Retinal pigment epithelial cell (primary cell): ENCODE results near the gene ERBB4.

Experiments used
- DNase-seq: peaks from one replicate; pipeline ENCODE4 v3.0.0-alpha.2; 2010; ENCODE audit warnings: low read depth
- H3K4me3 ChIP-seq: 2 replicates; pipeline ENCODE4 v1.5.1; 2011; ENCODE audit warnings: mild to moderate bottlenecking, low read length, control low read depth, moderate library complexity
- CTCF ChIP-seq: conservative IDR thresholded peaks from 2 replicates; pipeline ENCODE4 v1.5.1; 2011; ENCODE audit warnings: low read depth, low read length, control low read depth, inconsistent platforms

Gene ERBB4

GRCh38 chr2:211457325-211457724 lies 1081.3 kb downstream of the ERBB4 start:
- TF ChIP-seq CTCF = no peak
- H3K4me3 ChIP-seq = no peak overlapping the region
- no peak for DNase-seq

DNA sequence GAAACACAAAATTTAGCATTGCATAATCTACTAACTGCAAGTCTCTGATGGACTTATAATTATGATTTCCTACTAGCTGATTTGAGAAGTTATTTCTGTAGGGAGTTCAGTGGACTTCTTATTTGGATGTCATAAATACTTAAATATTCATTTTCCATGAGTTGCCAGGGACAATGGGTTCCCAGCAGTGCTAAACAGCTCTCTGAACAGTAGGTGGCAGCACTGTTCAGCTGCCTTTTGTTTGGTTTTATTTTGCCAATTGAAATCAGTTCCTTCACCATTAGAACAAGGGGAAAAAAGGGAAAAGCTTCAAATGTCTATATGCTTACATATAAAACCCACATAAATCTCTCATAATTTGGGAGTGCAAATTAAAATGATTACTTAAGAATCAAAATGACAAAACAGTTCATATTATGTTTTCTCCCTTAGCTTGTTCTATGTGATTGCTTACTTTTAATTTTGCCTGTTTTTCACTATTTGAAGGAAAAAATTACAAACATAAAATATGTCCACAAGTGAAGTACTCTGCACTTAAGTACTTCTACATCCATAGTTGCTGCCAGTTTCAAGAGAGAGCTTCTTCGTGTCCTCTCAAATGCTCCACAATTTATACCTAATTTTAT lies 1083.3 kb downstream of the ERBB4 start:
- peak; percentile 8 for DNase-seq
- TF ChIP-seq CTCF = peak; percentile 99
- H3K4me3 ChIP-seq = no peak overlapping the region

DNA sequence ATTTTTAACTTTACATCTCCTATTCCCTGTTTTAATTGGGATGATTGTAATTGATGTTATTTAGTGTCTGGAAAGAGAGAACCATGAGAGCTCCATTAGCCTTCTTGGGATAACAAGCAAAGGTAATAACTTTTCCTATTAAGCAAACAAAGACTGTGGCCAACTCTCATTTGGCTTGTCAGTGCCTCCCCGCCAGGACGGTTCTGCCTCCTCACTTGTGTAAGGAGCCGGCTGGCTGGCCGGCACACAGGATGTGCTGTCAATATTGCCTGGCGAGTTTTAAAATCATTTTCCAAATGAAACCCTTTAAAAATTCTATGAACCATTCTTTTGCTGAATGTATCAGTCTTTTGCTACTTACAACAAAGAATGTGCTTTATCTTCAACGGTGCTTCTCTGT lies 1083.9 kb downstream of the ERBB4 start:
- DNase-seq = no peak
- TF ChIP-seq CTCF = no peak
- H3K4me3 ChIP-seq = no peak overlapping the region

- TF ChIP-seq CTCF = no peak
- no peak overlapping the region for H3K4me3 ChIP-seq
- no peak for DNase-seq
Measured at GRCh38 chr2:211453311-211453887, 1085.2 kb downstream of the ERBB4 start.

GRCh38 chr2:211451642-211452041 lies 1087.0 kb downstream of the ERBB4 start:
- no peak for DNase-seq
- no peak overlapping the region for H3K4me3 ChIP-seq
- no peak for TF ChIP-seq CTCF

DNA sequence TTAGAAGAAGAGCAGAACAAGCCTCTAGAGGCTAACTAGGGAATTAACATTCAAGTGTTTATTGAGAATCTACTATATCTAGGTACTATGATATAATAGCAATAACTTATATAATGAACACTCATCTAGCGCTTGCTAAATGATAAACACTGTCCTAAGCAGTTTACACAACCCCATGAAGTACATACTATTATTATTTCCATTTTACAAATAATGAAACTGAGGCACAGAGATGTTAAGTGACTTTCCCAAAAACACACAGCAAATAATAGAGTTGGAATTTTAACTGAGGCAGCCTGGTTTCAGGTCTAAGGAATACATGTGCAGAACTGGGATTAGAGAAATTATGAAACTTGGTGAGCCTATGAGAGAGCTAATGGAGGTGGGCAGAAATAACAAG lies 1088.8 kb downstream of the ERBB4 start:
- no peak for TF ChIP-seq CTCF
- DNase-seq = no peak
- no peak overlapping the region for H3K4me3 ChIP-seq

GRCh38 chr2:211447548-211447947 lies 1091.1 kb downstream of the ERBB4 start:
- no peak overlapping the region for H3K4me3 ChIP-seq
- TF ChIP-seq CTCF = no peak
- DNase-seq = no peak
